GM18498 (cell line): ENCODE data around the gene CST5.
"Not testable (repeated sequence)": the region's sequence is repeated elsewhere in the genome, so short reads cannot be mapped to it uniquely, and the experiment has no call there.

Experiments
- ATAC-seq: cut with Tn5 transposase; IDR thresholded peaks from one replicate; pipeline ENCODE4 v1.9.1; 2021; ENCODE audit warnings: mild to moderate bottlenecking, moderate library complexity; ENCODE audit not compliant: unreplicated experiment

Gene CST5

GRCh38 chr20:23856736-23857135 is 22.8 kb downstream of the CST5 start:
- no peak for ATAC-seq

- ATAC-seq = no peak
Observed at GRCh38 chr20:23856226-23856625, 23.3 kb downstream of the CST5 start.

- ATAC-seq = no peak
Observed at GRCh38 chr20:23841693-23842092, 37.9 kb downstream of the CST5 start.

GRCh38 chr20:23835716-23836115 is 43.8 kb downstream of the CST5 start:
- ATAC-seq = no peak

- ATAC-seq = no peak
Observed at GRCh38 chr20:23832775-23833513, 46.6 kb downstream of the CST5 start.

- ATAC-seq = not testable (repeated sequence)
Observed at GRCh38 chr20:23831961-23832360, 47.6 kb downstream of the CST5 start.

GRCh38 chr20:23826541-23827021 is 53.0 kb downstream of the CST5 start, which contains the start of gene CST2:
TSS of gene CST2 (minus strand) at chr20:23826729. CDS start at chr20:23826660, 69 bp downstream.
- no peak for ATAC-seq
